Measurements from ENCODE around the gene MBOAT2.
"Not testable (repeated sequence)": the region's sequence is repeated elsewhere in the genome, so short reads cannot be mapped to it uniquely, and the experiment has no call there.

Gene MBOAT2

DNA sequence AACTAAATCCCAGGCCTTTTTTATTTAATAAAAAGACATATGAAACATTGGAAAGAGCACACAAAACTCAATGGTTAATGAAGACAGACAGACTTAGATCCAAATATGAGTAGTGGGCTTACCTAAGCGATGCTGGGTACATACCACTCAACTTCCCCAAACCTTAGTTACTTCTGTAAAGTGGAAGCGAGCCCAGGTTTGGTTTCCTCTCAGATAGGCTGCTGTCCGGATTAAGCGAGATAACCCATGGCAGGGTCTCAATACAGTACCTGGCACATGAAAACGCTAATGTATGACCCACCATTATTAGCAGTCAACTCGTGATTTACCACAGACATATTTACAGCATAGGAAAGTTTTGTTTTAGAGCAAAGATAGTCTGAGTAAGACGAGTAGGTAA, 21.6 kb downstream of the MBOAT2 start:
- Histone ChIP-seq H3K4me1 (ENCODE audit: control insufficient read depth, insufficient read depth, low read length) (peaks cover 16% of the 10 kb centered on the region), H3K36me3 (ENCODE audit: control insufficient read depth, insufficient read depth, low read length) (no peaks in the 10 kb centered on the region), H3K27ac (ENCODE audit: insufficient read depth, low read depth, low read length, poor library complexity, severe bottlenecking) (no peak overlapping the region), H3K9me3 (ENCODE audit: control insufficient read depth, low read length) (no peaks in the 10 kb centered on the region), H3K4me3 (ENCODE audit: insufficient read depth, low read depth, low read length) (no peak overlapping the region), H3K27me3 (ENCODE audit: control insufficient read depth, insufficient read depth, low read length, poor library complexity, severe bottlenecking) (no peaks in the 10 kb centered on the region)
- 91 to 93% methylated on average over 5 to 7 of the region's 7 CpGs for WGBS, 2 experiments

DNA sequence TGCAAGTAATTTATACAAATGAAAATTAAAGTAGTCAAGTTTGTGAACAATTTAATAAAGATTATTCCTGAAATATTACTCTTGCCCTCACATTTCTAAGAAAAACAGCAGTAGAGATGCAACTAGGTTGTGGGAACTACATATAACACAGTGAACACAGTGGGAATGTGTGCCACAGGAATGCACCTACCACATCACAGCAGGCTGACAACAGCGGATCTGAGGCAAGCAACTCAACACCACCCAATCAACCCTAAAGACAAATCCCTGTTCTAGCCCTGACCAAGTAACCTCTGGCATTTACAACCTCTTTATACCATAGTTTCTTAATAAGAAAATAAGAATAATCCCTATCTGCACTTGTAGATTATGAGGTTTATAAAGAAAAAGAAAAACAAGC, 23.4 kb downstream of the MBOAT2 start:
- no peak overlapping the region for H3K27ac ChIP-seq (ENCODE audit: insufficient read depth, low read depth, low read length, poor library complexity, severe bottlenecking)
- H3K27me3 ChIP-seq (ENCODE audit: control insufficient read depth, insufficient read depth, low read length, poor library complexity, severe bottlenecking): no peaks in the 10 kb centered on the region
- H3K4me3 ChIP-seq (ENCODE audit: insufficient read depth, low read depth, low read length): no peak overlapping the region
- 80 to 96% methylated on average over 1 of the region's 1 CpG for WGBS, 2 experiments
- H3K4me1 ChIP-seq (ENCODE audit: control insufficient read depth, insufficient read depth, low read length): peaks cover 15% of the 10 kb centered on the region
- H3K36me3 ChIP-seq (ENCODE audit: control insufficient read depth, insufficient read depth, low read length): no peaks in the 10 kb centered on the region
- no peaks in the 10 kb centered on the region for H3K9me3 ChIP-seq (ENCODE audit: control insufficient read depth, low read length)

DNA sequence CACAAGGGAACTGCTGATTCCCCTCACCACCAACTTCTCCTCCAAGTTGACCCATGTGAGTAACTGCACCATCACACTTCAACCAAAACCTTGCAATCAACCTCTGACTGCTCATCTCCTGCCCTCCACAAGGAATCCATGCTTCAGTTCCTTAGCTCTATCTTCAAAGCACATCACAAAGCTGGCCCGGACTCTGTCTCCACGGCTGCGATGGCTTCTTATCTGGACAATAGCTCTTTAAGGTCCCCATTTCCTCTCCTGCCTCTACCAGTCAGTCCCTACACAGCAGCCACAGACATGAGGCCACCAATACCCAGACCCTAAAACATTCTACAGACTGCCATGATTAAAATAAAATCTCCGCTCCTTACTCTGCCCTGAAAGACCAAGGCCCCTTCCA, 25.7 kb downstream of the MBOAT2 start:
- H3K27ac ChIP-seq (ENCODE audit: insufficient read depth, low read depth, low read length, poor library complexity, severe bottlenecking): no peak overlapping the region
- H3K27me3 ChIP-seq (ENCODE audit: control insufficient read depth, insufficient read depth, low read length, poor library complexity, severe bottlenecking): no peaks in the 10 kb centered on the region
- H3K4me3 ChIP-seq (ENCODE audit: insufficient read depth, low read depth, low read length): no peak overlapping the region
- H3K9me3 ChIP-seq (ENCODE audit: control insufficient read depth, low read length): no peaks in the 10 kb centered on the region
- H3K36me3 ChIP-seq (ENCODE audit: control insufficient read depth, insufficient read depth, low read length): no peaks in the 10 kb centered on the region
- H3K4me1 ChIP-seq (ENCODE audit: control insufficient read depth, insufficient read depth, low read length): peaks cover 11% of the 10 kb centered on the region
- 92 to 96% methylated on average over 4 of the region's 4 CpGs for WGBS, 2 experiments

DNA sequence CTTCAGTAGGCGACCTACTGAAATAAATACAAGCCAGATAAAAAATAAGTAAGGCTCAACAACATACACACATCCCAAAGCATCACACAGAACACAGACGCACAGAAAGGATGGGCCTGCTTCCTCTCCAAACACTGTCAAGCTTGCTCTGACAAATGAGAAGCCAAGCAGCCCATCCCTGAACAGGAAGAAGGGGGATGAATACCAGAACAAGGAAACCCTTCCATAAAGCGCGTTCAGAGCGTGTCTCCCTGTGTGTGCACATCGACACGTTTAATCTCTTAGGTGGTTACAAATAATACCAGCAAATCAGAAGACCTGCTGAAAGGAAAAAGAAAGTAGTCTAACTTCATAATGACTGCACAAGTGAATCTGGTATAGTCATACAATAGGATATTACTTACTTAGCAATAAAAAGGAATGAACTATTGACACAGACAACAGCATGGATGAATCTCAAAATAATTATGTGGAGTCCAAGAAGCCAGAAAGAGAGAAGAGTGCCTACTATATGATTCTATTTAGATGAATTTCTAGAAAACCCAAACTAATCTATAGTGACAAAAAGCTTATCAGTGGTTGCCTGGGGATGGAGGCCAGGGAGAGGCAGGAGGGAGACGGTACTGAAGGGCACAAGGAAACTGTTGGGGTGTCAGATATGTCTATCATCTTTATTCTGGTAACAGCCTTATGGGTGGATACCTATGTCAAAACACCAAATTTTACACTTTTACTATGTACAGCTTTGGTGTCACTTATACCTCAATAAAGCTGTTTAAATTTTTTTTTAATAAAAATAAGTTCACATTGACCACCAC, 26.8 kb downstream of the MBOAT2 start:
- Histone ChIP-seq H3K9me3 (ENCODE audit: control insufficient read depth, low read length) (no peaks in the 10 kb centered on the region), H3K36me3 (ENCODE audit: control insufficient read depth, insufficient read depth, low read length) (no peaks in the 10 kb centered on the region), H3K27ac (ENCODE audit: insufficient read depth, low read depth, low read length, poor library complexity, severe bottlenecking) (no peak overlapping the region), H3K4me3 (ENCODE audit: insufficient read depth, low read depth, low read length) (no peak overlapping the region), H3K27me3 (ENCODE audit: control insufficient read depth, insufficient read depth, low read length, poor library complexity, severe bottlenecking) (no peaks in the 10 kb centered on the region), H3K4me1 (ENCODE audit: control insufficient read depth, insufficient read depth, low read length) (peaks cover 7% of the 10 kb centered on the region)
- WGBS, 2 experiments: 91% methylated on average over 8 of the region's 8 CpGs

GRCh38 chr2:8974016-8974415, 29.5 kb downstream of the MBOAT2 start:
- 82 to 85% methylated on average over 4 of the region's 4 CpGs for WGBS, 2 experiments
- Histone ChIP-seq H3K9me3 (ENCODE audit: control insufficient read depth, low read length) (no peaks in the 10 kb centered on the region), H3K36me3 (ENCODE audit: control insufficient read depth, insufficient read depth, low read length) (no peaks in the 10 kb centered on the region), H3K27ac (ENCODE audit: insufficient read depth, low read depth, low read length, poor library complexity, severe bottlenecking) (no peak overlapping the region), H3K4me3 (ENCODE audit: insufficient read depth, low read depth, low read length) (no peak overlapping the region), H3K27me3 (ENCODE audit: control insufficient read depth, insufficient read depth, low read length, poor library complexity, severe bottlenecking) (no peaks in the 10 kb centered on the region), H3K4me1 (ENCODE audit: control insufficient read depth, insufficient read depth, low read length) (no peaks in the 10 kb centered on the region)

GRCh38 chr2:8973017-8973416, 30.5 kb downstream of the MBOAT2 start:
- not testable (repeated sequence) for H3K36me3 ChIP-seq (ENCODE audit: control insufficient read depth, insufficient read depth, low read length); H3K4me3 ChIP-seq (ENCODE audit: insufficient read depth, low read depth, low read length); H3K27me3 ChIP-seq (ENCODE audit: control insufficient read depth, insufficient read depth, low read length, poor library complexity, severe bottlenecking); H3K4me1 ChIP-seq (ENCODE audit: control insufficient read depth, insufficient read depth, low read length); H3K9me3 ChIP-seq (ENCODE audit: control insufficient read depth, low read length); H3K27ac ChIP-seq (ENCODE audit: insufficient read depth, low read depth, low read length, poor library complexity, severe bottlenecking)
- WGBS, 2 experiments: 100% methylated on average over 1 to 3 of the region's 3 CpGs

GRCh38 chr2:8972535-8972934, 30.9 kb downstream of the MBOAT2 start:
- not testable (repeated sequence) for H3K27me3 ChIP-seq (ENCODE audit: control insufficient read depth, insufficient read depth, low read length, poor library complexity, severe bottlenecking); H3K4me1 ChIP-seq (ENCODE audit: control insufficient read depth, insufficient read depth, low read length); H3K9me3 ChIP-seq (ENCODE audit: control insufficient read depth, low read length); H3K27ac ChIP-seq (ENCODE audit: insufficient read depth, low read depth, low read length, poor library complexity, severe bottlenecking); H3K36me3 ChIP-seq (ENCODE audit: control insufficient read depth, insufficient read depth, low read length); H3K4me3 ChIP-seq (ENCODE audit: insufficient read depth, low read depth, low read length)
- WGBS, 2 experiments: no CpG with 5 or more reads among the region's 1 CpG

GRCh38 chr2:8969348-8969747, 34.1 kb downstream of the MBOAT2 start:
- H3K9me3 ChIP-seq (ENCODE audit: control insufficient read depth, low read length): not testable (repeated sequence)
- 91 to 100% methylated on average over 1 to 2 of the region's 2 CpGs for WGBS, 2 experiments

GRCh38 chr2:8966123-8966908, 37.2 kb downstream of the MBOAT2 start:
- Histone ChIP-seq H3K27me3 (ENCODE audit: control insufficient read depth, insufficient read depth, low read length, poor library complexity, severe bottlenecking) (no peaks in the 10 kb centered on the region), H3K9me3 (ENCODE audit: control insufficient read depth, low read length) (no peaks in the 10 kb centered on the region), H3K36me3 (ENCODE audit: control insufficient read depth, insufficient read depth, low read length) (no peaks in the 10 kb centered on the region), H3K4me3 (ENCODE audit: insufficient read depth, low read depth, low read length) (no peak overlapping the region), H3K27ac (ENCODE audit: insufficient read depth, low read depth, low read length, poor library complexity, severe bottlenecking) (no peak overlapping the region), H3K4me1 (ENCODE audit: control insufficient read depth, insufficient read depth, low read length) (no peaks in the 10 kb centered on the region)
- WGBS, 2 experiments: 96 to 97% methylated on average over 9 of the region's 9 CpGs

More at GRCh38 chr2:8969348-8969747, 34.1 kb downstream of the MBOAT2 start:
- H3K27ac ChIP-seq (ENCODE audit: insufficient read depth, low read depth, low read length, poor library complexity, severe bottlenecking); H3K36me3 ChIP-seq (ENCODE audit: control insufficient read depth, insufficient read depth, low read length); H3K4me3 ChIP-seq (ENCODE audit: insufficient read depth, low read depth, low read length); H3K27me3 ChIP-seq (ENCODE audit: control insufficient read depth, insufficient read depth, low read length, poor library complexity, severe bottlenecking); H3K4me1 ChIP-seq (ENCODE audit: control insufficient read depth, insufficient read depth, low read length): not testable (repeated sequence)

- 94 to 98% methylated on average over 6 of the region's 8 CpGs for WGBS, 2 experiments
- Histone ChIP-seq H3K4me1 (ENCODE audit: control insufficient read depth, insufficient read depth, low read length) (no peaks in the 10 kb centered on the region), H3K36me3 (ENCODE audit: control insufficient read depth, insufficient read depth, low read length) (no peaks in the 10 kb centered on the region), H3K27ac (ENCODE audit: insufficient read depth, low read depth, low read length, poor library complexity, severe bottlenecking) (no peak overlapping the region), H3K9me3 (ENCODE audit: control insufficient read depth, low read length) (no peaks in the 10 kb centered on the region), H3K4me3 (ENCODE audit: insufficient read depth, low read depth, low read length) (no peak overlapping the region), H3K27me3 (ENCODE audit: control insufficient read depth, insufficient read depth, low read length, poor library complexity, severe bottlenecking) (no peaks in the 10 kb centered on the region)
These were observed 38.1 kb downstream of the MBOAT2 start for GRCh38 chr2:8965216-8965969.
